NT2/D1 (cell line): Measurements from ENCODE around the gene GRK4.

Experiments used
- DNase-seq: peaks from one replicate; pipeline ENCODE4 v3.0.0-alpha.2; 2011; ENCODE audit warnings: low read depth, low spot score
- H3K27me3 ChIP-seq: 2 replicates; pipeline ENCODE4 v1.6.0; 2011; ENCODE audit warnings: mild to moderate bottlenecking; ENCODE audit not compliant: insufficient read length, insufficient read depth
- H3K36me3 ChIP-seq: 2 replicates; pipeline ENCODE4 v1.6.1; 2011; ENCODE audit warnings: mild to moderate bottlenecking, low read length, mixed read lengths; ENCODE audit not compliant: insufficient read depth, insufficient read length
- H3K4me1 ChIP-seq: 2 replicates; pipeline ENCODE4 v1.5.1; 2011; ENCODE audit not compliant: insufficient read depth, insufficient read length
- H3K4me3 ChIP-seq: 2 replicates; pipeline ENCODE4 v1.5.1; 2011; ENCODE audit warnings: low read depth; ENCODE audit not compliant: insufficient read length
- H3K9ac ChIP-seq: 2 replicates; pipeline ENCODE4 v1.6.0; 2011; ENCODE audit warnings: low read depth; ENCODE audit not compliant: insufficient read length
- H3K9me3 ChIP-seq: 2 replicates; pipeline ENCODE4 v1.5.1; 2011; ENCODE audit warnings: mild to moderate bottlenecking, low read length; ENCODE audit not compliant: insufficient read depth
- SUZ12 ChIP-seq: IDR thresholded peaks from 2 replicates; pipeline ENCODE4 v1.6.1; 2011; ENCODE audit not compliant: insufficient read length, insufficient read depth; ENCODE audit errors: extremely low read depth
- YY1 ChIP-seq: IDR thresholded peaks from 2 replicates; pipeline ENCODE4 v1.6.1; 2011; ENCODE audit not compliant: insufficient read length, insufficient read depth
- ZNF274 ChIP-seq: IDR thresholded peaks from 2 replicates; pipeline ENCODE4 v1.6.1; 2011; ENCODE audit warnings: mild to moderate bottlenecking, low read depth, low read length

The GRK4 gene

DNA sequence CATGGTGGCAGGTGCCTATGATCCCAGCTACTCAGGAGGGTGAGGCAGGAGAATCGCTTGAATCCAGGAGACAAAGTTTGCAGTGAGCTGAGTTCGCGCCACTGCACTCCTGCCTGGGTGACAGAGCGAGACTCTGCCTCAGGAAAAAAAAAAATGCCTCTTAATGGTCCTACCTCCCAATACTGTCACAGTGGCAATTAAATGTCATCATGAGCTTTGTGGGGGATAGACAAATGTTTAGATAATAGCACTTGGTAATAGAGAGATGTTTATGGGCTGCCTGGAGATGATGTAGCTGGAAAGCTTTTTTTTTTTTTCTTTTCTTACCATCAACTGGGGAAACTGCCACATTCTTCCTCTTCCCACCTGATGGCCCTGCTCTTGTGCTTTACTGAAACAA is 33.0 kb downstream of the GRK4 start:
- no peak for DNase-seq
- Histone ChIP-seq H3K9me3 (no peaks in the 10 kb centered on the region), H3K9ac (no peak overlapping the region), H3K4me1 (no peaks in the 10 kb centered on the region), H3K4me3 (no peak overlapping the region), H3K36me3 (no peaks in the 10 kb centered on the region), H3K27me3 (no peaks in the 10 kb centered on the region)
- no peak for TF ChIP-seq ZNF274
- no peak for TF ChIP-seq YY1
- TF ChIP-seq SUZ12 = no peak

DNA sequence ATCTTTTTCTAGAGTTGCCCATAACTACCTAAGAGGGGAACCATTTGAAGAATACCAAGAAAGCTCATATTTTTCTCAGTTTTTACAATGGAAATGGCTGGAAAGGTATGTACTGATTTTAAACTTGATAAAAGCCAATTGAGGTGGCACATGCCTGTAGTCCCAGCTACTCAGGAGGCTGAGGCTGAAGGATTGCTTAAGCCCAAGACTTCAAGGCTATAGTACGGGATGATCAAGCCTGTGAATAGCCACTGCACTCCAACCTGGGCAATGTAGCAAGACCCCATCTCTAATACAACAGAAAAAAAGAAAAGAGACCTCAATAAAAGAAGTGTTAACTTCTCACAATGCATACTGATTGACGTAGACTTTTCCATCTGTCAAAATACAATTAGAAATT is 44.4 kb downstream of the GRK4 start:
- no peak overlapping the region for H3K4me3 ChIP-seq
- H3K9ac ChIP-seq = no peak overlapping the region
- no peaks in the 10 kb centered on the region for H3K36me3 ChIP-seq
- H3K9me3 ChIP-seq = no peaks in the 10 kb centered on the region
- H3K4me1 ChIP-seq = no peaks in the 10 kb centered on the region
- TF ChIP-seq ZNF274 = no peak
- no peak for TF ChIP-seq YY1
- TF ChIP-seq SUZ12 = no peak
- no peaks in the 10 kb centered on the region for H3K27me3 ChIP-seq
- DNase-seq = no peak

DNA sequence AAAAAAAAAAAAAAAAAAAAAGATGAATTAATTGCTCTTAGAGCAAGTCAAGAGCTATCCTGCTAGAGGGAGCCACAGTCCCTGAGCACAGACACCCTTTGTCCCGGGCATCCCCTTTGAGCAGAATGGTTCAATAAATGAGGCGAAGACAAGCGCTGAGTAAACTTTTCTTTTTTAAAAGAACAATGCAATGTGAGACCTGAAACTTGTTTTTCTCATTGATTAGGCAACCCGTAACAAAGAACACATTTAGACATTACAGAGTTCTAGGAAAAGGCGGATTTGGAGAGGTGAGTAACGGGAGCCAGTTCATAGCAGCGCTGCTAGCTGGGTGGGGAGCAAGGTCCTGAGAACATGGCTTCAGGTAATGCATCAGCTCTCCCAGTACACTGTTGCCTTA is 46.1 kb downstream of the GRK4 start:
- H3K4me1 ChIP-seq = no peaks in the 10 kb centered on the region
- no peak overlapping the region for H3K4me3 ChIP-seq
- no peaks in the 10 kb centered on the region for H3K27me3 ChIP-seq
- TF ChIP-seq SUZ12 (no peak), YY1 (no peak), ZNF274 (no peak)
- H3K36me3 ChIP-seq = no peaks in the 10 kb centered on the region
- H3K9me3 ChIP-seq = no peaks in the 10 kb centered on the region
- H3K9ac ChIP-seq = no peak overlapping the region
- peak; percentile 18 for DNase-seq

DNA sequence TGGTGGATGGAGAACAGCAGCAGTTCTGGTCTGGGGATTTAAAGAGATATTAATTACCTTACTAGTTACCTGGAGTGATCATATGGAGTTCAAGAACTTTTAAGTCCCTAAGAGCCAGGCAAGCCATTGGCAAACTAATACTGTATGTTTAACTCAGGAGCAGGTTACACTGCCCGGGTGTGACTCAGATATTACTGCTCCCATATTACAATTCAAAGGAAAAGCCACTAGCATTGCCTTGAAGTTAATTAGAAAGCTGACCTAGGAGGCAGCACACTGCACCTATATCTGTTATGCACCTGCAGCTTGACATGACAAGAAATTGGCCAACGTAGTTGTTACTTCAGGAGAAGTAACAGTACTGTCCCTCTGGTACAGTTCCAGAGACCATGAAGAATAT is 47.2 kb downstream of the GRK4 start:
- no peak for DNase-seq
- no peak for TF ChIP-seq SUZ12
- no peak for TF ChIP-seq YY1
- no peak for TF ChIP-seq ZNF274
- H3K27me3 ChIP-seq = no peaks in the 10 kb centered on the region
- no peaks in the 10 kb centered on the region for H3K36me3 ChIP-seq
- no peak overlapping the region for H3K4me3 ChIP-seq
- no peaks in the 10 kb centered on the region for H3K9me3 ChIP-seq
- H3K9ac ChIP-seq = no peak overlapping the region
- no peaks in the 10 kb centered on the region for H3K4me1 ChIP-seq

DNA sequence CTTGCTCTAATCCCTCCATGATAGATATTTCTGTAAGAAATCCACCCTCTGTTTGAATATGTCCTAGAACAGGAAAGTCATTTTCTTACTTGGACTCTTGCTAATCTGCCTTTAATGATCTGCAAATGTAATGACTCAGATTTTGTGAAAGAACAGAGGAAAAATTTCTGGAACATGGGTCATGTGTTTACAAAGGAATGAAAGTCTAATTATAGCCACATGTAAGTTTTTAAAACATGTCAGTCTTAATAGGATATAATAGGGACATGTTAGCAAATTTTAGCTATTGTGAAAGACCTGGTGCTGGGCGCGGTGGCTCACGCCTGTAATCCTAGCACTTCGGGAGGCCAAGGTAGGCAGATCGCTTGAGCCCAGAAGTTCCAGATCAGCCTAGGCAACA is 47.6 kb downstream of the GRK4 start:
- no peaks in the 10 kb centered on the region for H3K9me3 ChIP-seq
- H3K9ac ChIP-seq = no peak overlapping the region
- no peak overlapping the region for H3K4me3 ChIP-seq
- no peak for DNase-seq
- H3K36me3 ChIP-seq = no peaks in the 10 kb centered on the region
- no peaks in the 10 kb centered on the region for H3K27me3 ChIP-seq
- H3K4me1 ChIP-seq = no peaks in the 10 kb centered on the region
- TF ChIP-seq ZNF274 = no peak
- TF ChIP-seq YY1 = no peak
- no peak for TF ChIP-seq SUZ12

DNA sequence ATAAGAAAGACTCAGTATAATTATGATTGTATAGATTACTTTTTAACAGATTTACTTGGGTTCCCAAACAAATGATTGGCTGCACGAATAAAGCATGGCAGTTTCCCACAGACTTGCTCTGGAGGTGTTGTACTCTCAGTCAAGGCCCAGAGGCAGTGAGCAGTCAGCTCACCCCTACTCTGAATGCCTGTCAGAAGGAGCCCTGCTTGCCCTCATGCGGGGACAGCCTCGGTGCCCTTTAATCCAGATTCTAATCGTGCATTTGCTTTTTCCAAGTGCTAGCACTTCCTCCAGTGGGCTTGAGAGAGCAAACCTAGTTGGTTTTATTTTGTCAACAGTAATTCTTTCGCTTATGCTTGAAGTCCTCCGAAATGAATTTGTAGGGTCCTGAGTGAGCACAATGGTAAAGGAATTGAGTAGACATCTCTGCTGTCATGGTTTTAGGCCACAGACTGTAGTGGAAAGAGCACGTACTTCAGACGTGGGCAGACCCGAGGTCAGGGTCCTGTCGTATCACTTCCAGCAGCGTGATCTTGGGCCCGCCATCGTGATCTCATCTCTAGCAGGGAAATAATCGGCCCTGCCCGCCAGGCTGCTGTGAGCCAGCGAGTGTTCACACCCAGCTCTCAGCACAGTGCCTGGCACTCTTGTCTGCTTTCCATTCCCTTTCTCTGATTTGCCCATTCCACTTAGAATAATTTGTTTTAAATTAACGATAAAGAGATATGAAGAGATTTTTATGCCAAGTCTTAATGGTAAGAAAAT is 48.3 kb downstream of the GRK4 start:
- TF ChIP-seq YY1 (no peak), SUZ12 (no peak), ZNF274 (no peak)
- H3K4me3 ChIP-seq = no peak overlapping the region
- no peak for DNase-seq
- no peaks in the 10 kb centered on the region for H3K4me1 ChIP-seq
- H3K36me3 ChIP-seq = no peaks in the 10 kb centered on the region
- no peak overlapping the region for H3K9ac ChIP-seq
- H3K27me3 ChIP-seq = no peaks in the 10 kb centered on the region
- no peaks in the 10 kb centered on the region for H3K9me3 ChIP-seq

DNA sequence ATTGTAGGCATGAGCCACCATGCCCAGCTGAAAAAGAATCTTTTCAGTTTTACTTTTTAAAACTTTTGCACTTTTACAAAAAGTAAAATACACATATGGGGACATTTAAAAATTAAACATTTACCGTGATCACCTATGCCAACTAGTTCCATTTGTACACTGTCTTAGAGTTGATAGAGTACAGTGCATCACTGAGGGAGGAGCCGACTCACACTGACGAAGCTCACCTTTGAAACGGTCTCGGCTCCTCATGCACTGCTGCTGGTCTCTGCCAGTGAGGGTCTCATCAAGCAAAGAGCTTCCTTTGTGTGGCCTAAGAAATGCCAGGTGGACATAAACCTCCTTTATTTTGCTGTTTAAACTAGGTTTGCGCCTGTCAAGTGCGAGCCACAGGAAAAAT is 50.0 kb downstream of the GRK4 start:
- Histone ChIP-seq H3K9me3 (no peaks in the 10 kb centered on the region), H3K36me3 (no peaks in the 10 kb centered on the region), H3K4me1 (no peaks in the 10 kb centered on the region), H3K4me3 (no peak overlapping the region), H3K27me3 (no peaks in the 10 kb centered on the region), H3K9ac (no peak overlapping the region)
- TF ChIP-seq YY1 = no peak
- no peak for TF ChIP-seq SUZ12
- TF ChIP-seq ZNF274 = no peak
- DNase-seq = no peak
